HL-60 (cell line): ENCODE results near the gene KDM3B.

Experiments used
- CTCF ChIP-seq: IDR thresholded peaks from one replicate; pipeline ENCODE4 v1.5.1; 2011; ENCODE audit warnings: low read length, control low read depth, inconsistent platforms; ENCODE audit not compliant: insufficient read depth
- POLR2AphosphoS5 ChIP-seq: IDR thresholded peaks from 2 replicates; pipeline ENCODE4 v1.6.1; 2012; ENCODE audit warnings: low read depth
- REST ChIP-seq: IDR thresholded peaks from 2 replicates; pipeline ENCODE4 v1.6.1; 2012; ENCODE audit warnings: low read depth; ENCODE audit not compliant: insufficient replicate concordance
- SPI1 ChIP-seq: IDR thresholded peaks from 2 replicates; pipeline ENCODE4 v1.6.1; 2012; ENCODE audit warnings: low read depth, mild to moderate bottlenecking, borderline replicate concordance

GRCh38 chr5:138452720-138453119 lies 100.2 kb downstream of the KDM3B start:
- TF ChIP-seq POLR2AphosphoS5 (no peak), CTCF (no peak), SPI1 (no peak), REST (no peak)
